Liver (tissue), 9 donors: ENCODE data around the gene ANKDD1A. TPM values are rescaled to one million over a fixed set of nuclear protein-coding genes. Genes with fewer than 3 reads are reported as not detected.

Source experiments
- DNase-seq: peaks from one replicate; pipeline ENCODE4 v3.0.0-alpha.2; 2017; ENCODE audit warnings: low spot score
- H3K27ac ChIP-seq, 2 donors: one replicate each; pipeline ENCODE4 v1.7.0; 2013; ENCODE audit warnings: inconsistent platforms in 2 of 2, low read length in 2 of 2, control low read depth in 1 of 2, low read depth in 1 of 2, mild to moderate bottlenecking in 1 of 2
- H3K27me3 ChIP-seq, 4 donors: one replicate each; pipeline versions ENCODE4 v1.6.1 to v1.7.0; 2013; ENCODE audit warnings: low read length in 3 of 4, inconsistent platforms in 1 of 4, mild to moderate bottlenecking in 1 of 4, moderate library complexity in 1 of 4; ENCODE audit not compliant: control insufficient read depth in 4 of 4, insufficient read depth in 4 of 4
- H3K36me3 ChIP-seq, 4 donors: one replicate each; pipeline versions ENCODE4 v1.6.1 to v1.7.0; 2013; ENCODE audit warnings: low read length in 3 of 4, mild to moderate bottlenecking in 3 of 4, low read depth in 1 of 4, moderate library complexity in 1 of 4; ENCODE audit not compliant: control insufficient read depth in 4 of 4, insufficient read depth in 3 of 4
- H3K4me1 ChIP-seq, 4 donors: one replicate each; pipeline versions ENCODE4 v1.6.1 to v1.7.0; 2013; ENCODE audit warnings: low read length in 3 of 4, mild to moderate bottlenecking in 3 of 4, moderate library complexity in 1 of 4; ENCODE audit not compliant: control insufficient read depth in 4 of 4, insufficient read depth in 4 of 4
- H3K4me3 ChIP-seq, 3 donors: one replicate each; pipeline versions ENCODE4 v1.6.1 to v1.7.0; 2013; ENCODE audit warnings: low read length in 3 of 3, control low read depth in 1 of 3, low read depth in 1 of 3, mild to moderate bottlenecking in 1 of 3
- H3K9ac ChIP-seq, 2 donors: one replicate each; pipeline ENCODE4 v1.7.0; 2013; ENCODE audit warnings: low read length in 2 of 2, mild to moderate bottlenecking in 2 of 2, moderate library complexity in 2 of 2, control low read depth in 1 of 2, low read depth in 1 of 2
- H3K9me3 ChIP-seq, 4 donors: one replicate each; pipeline versions ENCODE4 v1.6.1 to v1.7.0; 2013; ENCODE audit warnings: low read length in 3 of 4; ENCODE audit not compliant: control insufficient read depth in 4 of 4
- ATF3 ChIP-seq: IDR thresholded peaks from 2 replicates; pipeline ENCODE4 v1.6.1; 2016; ENCODE audit warnings: antibody characterized with exemption
- CTCF ChIP-seq: fragments of 150-350 bp; IDR thresholded peaks from 2 replicates; pipeline ENCODE4 v1.5.1; 2017; ENCODE audit warnings: improper control_type of control experiment, low read depth, low read length; ENCODE audit not compliant: missing input control
- EGR1 ChIP-seq, 2 donors: IDR thresholded peaks; 2 replicates each; pipeline ENCODE4 v1.6.1; 2016 to 2018; ENCODE audit warnings: antibody characterized with exemption in 2 of 2, low read depth in 2 of 2
- FOXA1 ChIP-seq: IDR thresholded peaks from 2 replicates; pipeline ENCODE4 v1.6.1; 2016; ENCODE audit warnings: antibody characterized with exemption
- GABPA ChIP-seq, 2 donors: IDR thresholded peaks in 1 of 2; conservative IDR thresholded peaks in 1 of 2; 2 replicates each; pipeline ENCODE4 v1.6.1; 2016; ENCODE audit warnings: antibody characterized with exemption in 2 of 2, mild to moderate bottlenecking in 1 of 2, moderate library complexity in 1 of 2
- HNF4A ChIP-seq, 2 donors: conservative IDR thresholded peaks; 2 replicates each; pipeline ENCODE4 v1.6.1; 2016; ENCODE audit warnings: antibody characterized with exemption in 2 of 2, mild to moderate bottlenecking in 2 of 2
- JUND ChIP-seq, 2 donors: IDR thresholded peaks; 2 replicates each; pipeline ENCODE4 v1.6.1; 2016; ENCODE audit warnings: antibody characterized with exemption in 2 of 2
- MAX ChIP-seq: IDR thresholded peaks from 2 replicates; pipeline ENCODE4 v1.6.1; 2016; ENCODE audit warnings: antibody characterized with exemption
- RAD21 ChIP-seq, 2 donors: IDR thresholded peaks; 2 replicates each; pipeline ENCODE4 v1.6.1; 2016; ENCODE audit warnings: antibody characterized with exemption in 2 of 2, mild to moderate bottlenecking in 2 of 2
- REST ChIP-seq: IDR thresholded peaks from 2 replicates; pipeline ENCODE4 v1.6.1; 2016; ENCODE audit warnings: antibody characterized with exemption, mild to moderate bottlenecking
- RXRA ChIP-seq, 2 donors: IDR thresholded peaks; 2 replicates each; pipeline ENCODE4 v1.6.1; 2017 to 2018; ENCODE audit warnings: antibody characterized with exemption in 2 of 2, mild to moderate bottlenecking in 1 of 2
- SP1 ChIP-seq: IDR thresholded peaks from 2 replicates; pipeline ENCODE4 v1.6.1; 2018; ENCODE audit warnings: antibody characterized with exemption, mild to moderate bottlenecking
- TAF1 ChIP-seq: conservative IDR thresholded peaks from 2 replicates; pipeline ENCODE4 v1.6.1; 2016; ENCODE audit warnings: antibody characterized with exemption, mild to moderate bottlenecking
- YY1 ChIP-seq: IDR thresholded peaks from 2 replicates; pipeline ENCODE4 v1.6.1; 2016; ENCODE audit warnings: antibody characterized with exemption, mild to moderate bottlenecking
- ZBTB33 ChIP-seq: IDR thresholded peaks from 2 replicates; pipeline ENCODE4 v1.6.1; 2016; ENCODE audit warnings: antibody characterized with exemption
- WGBS: extraction: QIAGEN DNeasy Blood & Tissue Kit; methylation state at CpG from one replicate; pipeline ENCODE4 v1.1.7; 2013; 5-methylcytosine and 5-hydroxymethylcytosine counted together
- polyA plus RNA-seq, 2 donors: library from polyadenylated mRNA; stranded (reverse) in 1 of 2; unstranded in 1 of 2; fragments of 200-250 nt in 1 of 2; fragments of >200 nt in 1 of 2; fragmentation: Nextera tagmentation in 1 of 2; extraction: Ambion mirVana in 1 of 2; gene quantifications; one replicate each; pipeline versions ENCODE4 v1.2.1 to v1.2.3, GENCODE V29; 2013 to 2015
- total RNA-seq, 2 donors: library from RNA; depleted of rRNA; stranded (reverse); fragments of >200 nt; gene quantifications; one replicate each; pipeline ENCODE4 v1.2.3, GENCODE V29; 2014
- donor health status: healthy.
- donor health status: healthy.
- donor health status: healthy.
- donor health status: healthy.
- donor health status: healthy.

ANKDD1A gene
- total and polyA plus RNA-seq, 4 donors: 0.32 to 1.0 (median 0.59) TPM

GRCh38 chr15:64997745-64998375 lies 86.2 kb downstream of the ANKDD1A start:
- WGBS: 90% methylated on average over 4 of the region's 4 CpGs
- H3K36me3 ChIP-seq: peaks cover 0 to 2% (median 2%) of the 10 kb centered on the region in 4 donors
- no peaks in the 10 kb centered on the region for H3K27me3 ChIP-seq
- H3K4me3 ChIP-seq: no peak overlapping the region
- no peaks in the 10 kb centered on the region for H3K4me1 ChIP-seq
- DNase-seq: no peak
- no peak for TF ChIP-seq GABPA (IDR thresholded peaks at IDR 0.05 in 1 of 2, conservative IDR thresholded peaks at IDR 0.05 in 1 of 2)
- no peak overlapping the region for H3K27ac ChIP-seq
- H3K9me3 ChIP-seq: no peaks in the 10 kb centered on the region
- no peak overlapping the region for H3K9ac ChIP-seq

GRCh38 chr15:65004993-65005392 lies 93.3 kb downstream of the ANKDD1A start:
- TF ChIP-seq REST: no peak
- no peak for TF ChIP-seq GABPA (IDR thresholded peaks at IDR 0.05 in 1 of 2, conservative IDR thresholded peaks at IDR 0.05 in 1 of 2)
- no peak for TF ChIP-seq ZBTB33
- TF ChIP-seq EGR1 (IDR thresholded peaks at IDR 0.05; ENCODE audit: low read depth in 2 of 2): no peak
- TF ChIP-seq ATF3: no peak
- no peak for TF ChIP-seq TAF1
- TF ChIP-seq SP1: no peak
- TF ChIP-seq MAX: no peak
- TF ChIP-seq FOXA1: no peak
- TF ChIP-seq RAD21 (IDR thresholded peaks at IDR 0.05): no peak
- no peak for TF ChIP-seq YY1
- TF ChIP-seq JUND (IDR thresholded peaks at IDR 0.05): no peak
- TF ChIP-seq HNF4A (conservative IDR thresholded peaks at IDR 0.05): no peak
- no peak for TF ChIP-seq RXRA (IDR thresholded peaks at IDR 0.05)
- TF ChIP-seq CTCF: no peak
- 94% methylated on average over 3 of the region's 3 CpGs for WGBS
- no peak for DNase-seq
- Histone ChIP-seq H3K4me1 (no peaks in the 10 kb centered on the region), H3K9me3 (no peaks in the 10 kb centered on the region), H3K9ac (no peak overlapping the region), H3K4me3 (no peak overlapping the region), H3K27me3 (no peaks in the 10 kb centered on the region), H3K27ac (no peak overlapping the region), H3K36me3 (peaks cover 2 to 17% (median 7%) of the 10 kb centered on the region in 4 donors)
